H1 (cell line): ENCODE data around the gene CIDEA. TPM values are rescaled to one million over a fixed set of nuclear protein-coding genes. Genes with fewer than 3 reads are reported as not detected.

ENCODE experiments used
- ASH2L ChIP-seq: fragments of 200-600, 300-600 bp; sonication (generic); IDR thresholded peaks from one replicate; pipeline ENCODE4 v1.7.1; 2017; ENCODE audit warnings: low read length
- BACH1 ChIP-seq: IDR thresholded peaks from 2 replicates; pipeline ENCODE4 v1.6.1; 2012; ENCODE audit warnings: low read length, improper control_type of control experiment
- BRCA1 ChIP-seq: IDR thresholded peaks from 2 replicates; pipeline ENCODE4 v1.6.1; 2012; ENCODE audit warnings: low read depth, low read length, improper control_type of control experiment
- CBX5 ChIP-seq: fragments of 300-800, 300-1000 bp; sonication (generic); IDR thresholded peaks from 2 replicates; pipeline ENCODE4 v1.7.1; 2016; ENCODE audit warnings: antibody characterized with exemption, low read length, low read depth
- CBX8 ChIP-seq: fragments of 300-800, 300-1000 bp; sonication (generic); IDR thresholded peaks from 2 replicates; pipeline ENCODE4 v1.7.1; 2016; ENCODE audit warnings: low read depth, low read length, borderline replicate concordance
- CHD1 ChIP-seq: IDR thresholded peaks from 2 replicates; pipeline ENCODE4 v1.6.1; 2012; ENCODE audit warnings: low read depth, low read length, improper control_type of control experiment
- CREB1 ChIP-seq: IDR thresholded peaks from 2 replicates; pipeline ENCODE4 v1.6.1; 2012; ENCODE audit warnings: inconsistent platforms
- FOSL1 ChIP-seq: IDR thresholded peaks from 2 replicates; pipeline ENCODE4 v1.6.1; 2011; ENCODE audit warnings: mild to moderate bottlenecking, low read depth, low read length, moderate library complexity; ENCODE audit not compliant: insufficient read depth
- GABPA ChIP-seq: IDR thresholded peaks from 2 replicates; pipeline ENCODE4 v1.6.1; 2011; ENCODE audit warnings: mild to moderate bottlenecking, low read length, moderate library complexity, borderline replicate concordance; ENCODE audit not compliant: insufficient read depth
- HDAC2 ChIP-seq, 2 experiments: fragments of 300-600 bp in 1 of 2; sonication (generic) in 1 of 2; IDR thresholded peaks; 2 replicates each; pipeline ENCODE4 v1.6.1; 2011 to 2012; ENCODE audit warnings: low read depth in 2 of 2, low read length in 2 of 2, mild to moderate bottlenecking in 2 of 2, moderate library complexity in 2 of 2, borderline replicate concordance in 1 of 2, inconsistent platforms in 1 of 2
- KDM4A ChIP-seq: IDR thresholded peaks from one replicate; pipeline ENCODE4 v1.7.1; 2012; ENCODE audit warnings: low read depth, mild to moderate bottlenecking, moderate library complexity, low read length, inconsistent platforms; ENCODE audit not compliant: severe bottlenecking
- KDM5A ChIP-seq: fragments of 200-600 bp; IDR thresholded peaks from 2 replicates; pipeline ENCODE4 v1.7.1; 2012; ENCODE audit warnings: mild to moderate bottlenecking, low read length, inconsistent platforms, mixed read lengths
- NANOG ChIP-seq: IDR thresholded peaks from 2 replicates; pipeline ENCODE4 v1.6.1; 2011; ENCODE audit warnings: low read length, low read depth, mild to moderate bottlenecking, inconsistent platforms; ENCODE audit not compliant: insufficient read depth, poor library complexity, severe bottlenecking
- NRF1 ChIP-seq: IDR thresholded peaks from 2 replicates; pipeline ENCODE4 v1.6.1; 2011; ENCODE audit warnings: mild to moderate bottlenecking, low read depth, low read length, improper control_type of control experiment
- SAP30 ChIP-seq: fragments of 300-600 bp; sonication (generic); IDR thresholded peaks from 2 replicates; pipeline ENCODE4 v1.7.1; 2012; ENCODE audit warnings: low read length, moderate library complexity, mild to moderate bottlenecking, inconsistent platforms; ENCODE audit not compliant: insufficient read depth, insufficient replicate concordance
- SIX5 ChIP-seq: IDR thresholded peaks from 2 replicates; pipeline ENCODE4 v1.6.1; 2011; ENCODE audit warnings: mild to moderate bottlenecking, low read depth, low read length
- SP4 ChIP-seq: IDR thresholded peaks from 2 replicates; pipeline ENCODE4 v1.6.1; 2012; ENCODE audit warnings: low read length, inconsistent platforms
- TBP ChIP-seq: IDR thresholded peaks from 2 replicates; pipeline ENCODE4 v1.6.1; 2011; ENCODE audit warnings: low read depth, low read length, improper control_type of control experiment
- TCF12 ChIP-seq: IDR thresholded peaks from 2 replicates; pipeline ENCODE4 v1.6.1; 2011; ENCODE audit warnings: low read depth, mild to moderate bottlenecking, low read length
- YY1 ChIP-seq: IDR thresholded peaks from 2 replicates; pipeline ENCODE4 v1.6.1; 2011; ENCODE audit warnings: low read depth, mild to moderate bottlenecking, low read length
- ZNF274 ChIP-seq: IDR thresholded peaks from 2 replicates; pipeline ENCODE4 v1.7.0; 2012; ENCODE audit warnings: low read length, borderline replicate concordance; ENCODE audit errors: extremely low read depth
- polyA plus RNA-seq, 7 experiments: library from polyadenylated mRNA; depleted of rRNA in 3 of 7; stranded (reverse) in 5 of 7; unstranded in 2 of 7; fragments of >200 nt in 5 of 7; fragments of 200-250 nt in 2 of 7; gene quantifications; 1 replicate in 5 of 7; 2 replicates in 1 of 7; 4 replicates in 1 of 7; pipeline versions ENCODE4 v1.2.1 to v1.2.3, GENCODE V29; 2011 to 2013; ENCODE audit warnings: missing spikeins in 2 of 7, mixed read lengths in 2 of 7
- total RNA-seq: library from RNA; stranded (reverse); fragmentation: NEBNext Ultra II Directional; extraction: Animal tissue kit (Norgen Biotek cat#: 25700); gene quantifications from 2 replicates; pipeline ENCODE4 v1.2.1, GENCODE V29; 2021
- TF ChIP-seq, protein P1 (sequence below), 3 experiments: IDR thresholded peaks; 1 replicate in 2 of 3; 2 replicates in 1 of 3; pipeline versions ENCODE4 v1.5.1 to v1.6.1; 2011; ENCODE audit warnings: low read length in 3 of 3, mild to moderate bottlenecking in 3 of 3, inconsistent platforms in 2 of 3, low read depth in 1 of 3, moderate library complexity in 1 of 3; ENCODE audit not compliant: insufficient read depth in 1 of 3; ENCODE audit errors: control extremely low read depth in 1 of 3

CIDEA gene
- total and polyA plus RNA-seq, 2 of the 8 experiments (the other 6 are each of a cell fraction or from before 2014, with no cell fraction given) = not detected

DNA sequence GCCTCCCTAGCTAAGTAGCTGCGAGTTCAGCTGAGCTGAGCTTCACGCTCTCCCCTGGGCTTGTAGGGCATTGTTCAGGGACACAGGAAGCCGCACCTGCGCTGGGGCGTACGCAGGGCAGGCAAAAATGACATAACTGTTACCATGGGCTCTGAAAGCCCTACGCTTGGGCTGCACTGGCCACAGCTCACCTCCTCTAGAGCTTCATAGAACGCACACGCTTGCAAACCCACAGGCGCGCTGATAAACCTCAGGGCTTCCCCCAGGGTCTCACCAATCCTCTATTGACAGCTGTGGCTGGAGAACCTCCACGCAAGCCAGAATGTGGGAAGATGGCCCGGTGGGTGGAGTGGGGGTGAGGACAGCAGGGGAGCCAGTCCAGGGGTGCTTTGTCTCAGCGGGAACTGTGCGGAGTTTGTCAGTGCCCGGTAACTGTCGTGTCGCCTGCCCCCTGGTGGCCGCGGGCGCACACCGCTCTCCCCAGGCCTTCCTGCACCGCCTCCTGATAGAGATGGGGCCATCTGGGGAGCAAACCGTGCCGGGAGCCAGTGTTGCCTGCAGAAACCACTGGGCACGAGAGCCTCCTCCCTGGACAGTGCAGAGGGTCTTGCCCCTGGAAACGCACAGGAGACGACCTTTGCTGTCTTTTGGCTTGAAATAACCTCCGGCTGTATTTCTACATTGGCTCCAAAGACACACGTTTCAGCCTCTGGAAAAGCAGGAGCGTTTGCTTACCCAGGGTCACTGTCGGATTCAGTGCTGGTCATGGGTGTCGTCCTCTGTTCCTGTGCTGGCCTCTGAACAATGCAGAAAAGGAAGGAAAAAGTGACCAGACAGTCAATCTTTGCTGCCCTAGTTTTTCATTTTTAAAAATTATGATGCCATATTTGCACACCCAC is 17.0 kb upstream of the CIDEA start (continued):
- TF ChIP-seq BRCA1 (no peak), SIX5 (no peak), GABPA (peak; percentile 73; the same call in 1 of the 2 replicates), CREB1 (no peak), KDM5A (no peak), FOSL1 (no peak), SAP30 (no peak), NANOG (no peak), NRF1 (no peak), YY1 (0 out of 2 replicates have a peak, but pooled peaks have one; percentile 33), TCF12 (no peak), ASH2L (peak; percentile 43), CBX5 (no peak), SP4 (no peak), KDM4A (no peak), TBP (no peak), BACH1 (no peak), HDAC2 (IDR thresholded peaks at IDR 0.05; ENCODE audit: borderline replicate concordance in 1 of 2, low read depth in 2 of 2, low read length in 2 of 2) (no peak), CBX8 (no peak), ZNF274 (no peak), CHD1 (no peak)
- TF ChIP-seq, protein P1, sequence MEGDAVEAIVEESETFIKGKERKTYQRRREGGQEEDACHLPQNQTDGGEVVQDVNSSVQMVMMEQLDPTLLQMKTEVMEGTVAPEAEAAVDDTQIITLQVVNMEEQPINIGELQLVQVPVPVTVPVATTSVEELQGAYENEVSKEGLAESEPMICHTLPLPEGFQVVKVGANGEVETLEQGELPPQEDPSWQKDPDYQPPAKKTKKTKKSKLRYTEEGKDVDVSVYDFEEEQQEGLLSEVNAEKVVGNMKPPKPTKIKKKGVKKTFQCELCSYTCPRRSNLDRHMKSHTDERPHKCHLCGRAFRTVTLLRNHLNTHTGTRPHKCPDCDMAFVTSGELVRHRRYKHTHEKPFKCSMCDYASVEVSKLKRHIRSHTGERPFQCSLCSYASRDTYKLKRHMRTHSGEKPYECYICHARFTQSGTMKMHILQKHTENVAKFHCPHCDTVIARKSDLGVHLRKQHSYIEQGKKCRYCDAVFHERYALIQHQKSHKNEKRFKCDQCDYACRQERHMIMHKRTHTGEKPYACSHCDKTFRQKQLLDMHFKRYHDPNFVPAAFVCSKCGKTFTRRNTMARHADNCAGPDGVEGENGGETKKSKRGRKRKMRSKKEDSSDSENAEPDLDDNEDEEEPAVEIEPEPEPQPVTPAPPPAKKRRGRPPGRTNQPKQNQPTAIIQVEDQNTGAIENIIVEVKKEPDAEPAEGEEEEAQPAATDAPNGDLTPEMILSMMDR (IDR thresholded peaks at IDR 0.05; ENCODE audit: control extremely low read depth in 1 of 3, insufficient read depth in 1 of 3, low read depth in 1 of 3, low read length in 3 of 3) = peak; percentile 94 to 98 (median 95)
